IPS-15b (cell line): ENCODE measurements around the gene RNF222.
"Not testable (repeated sequence)": the region's sequence is repeated elsewhere in the genome, so short reads cannot be mapped to it uniquely, and the experiment has no call there.

Source experiments
- H3K27me3 ChIP-seq: one replicate; pipeline ENCODE4 v1.6.1; 2013; ENCODE audit warnings: low read length; ENCODE audit not compliant: control insufficient read depth, insufficient read depth
- H3K36me3 ChIP-seq: one replicate; pipeline ENCODE4 v1.6.1; 2013; ENCODE audit warnings: low read length; ENCODE audit not compliant: control insufficient read depth, insufficient read depth
- H3K4me1 ChIP-seq: one replicate; pipeline ENCODE4 v1.6.1; 2013; ENCODE audit warnings: mild to moderate bottlenecking, low read length; ENCODE audit not compliant: control insufficient read depth, insufficient read depth
- H3K4me3 ChIP-seq: one replicate; pipeline ENCODE4 v1.5.1; 2013; ENCODE audit warnings: low read depth, low read length
- H3K9ac ChIP-seq: one replicate; pipeline ENCODE4 v1.6.1; 2013; ENCODE audit warnings: low read depth, mild to moderate bottlenecking, low read length
- H3K9me3 ChIP-seq: one replicate; pipeline ENCODE4 v1.6.1; 2013; ENCODE audit warnings: mild to moderate bottlenecking, low read length; ENCODE audit not compliant: control insufficient read depth, insufficient read depth

RNF222 gene

DNA sequence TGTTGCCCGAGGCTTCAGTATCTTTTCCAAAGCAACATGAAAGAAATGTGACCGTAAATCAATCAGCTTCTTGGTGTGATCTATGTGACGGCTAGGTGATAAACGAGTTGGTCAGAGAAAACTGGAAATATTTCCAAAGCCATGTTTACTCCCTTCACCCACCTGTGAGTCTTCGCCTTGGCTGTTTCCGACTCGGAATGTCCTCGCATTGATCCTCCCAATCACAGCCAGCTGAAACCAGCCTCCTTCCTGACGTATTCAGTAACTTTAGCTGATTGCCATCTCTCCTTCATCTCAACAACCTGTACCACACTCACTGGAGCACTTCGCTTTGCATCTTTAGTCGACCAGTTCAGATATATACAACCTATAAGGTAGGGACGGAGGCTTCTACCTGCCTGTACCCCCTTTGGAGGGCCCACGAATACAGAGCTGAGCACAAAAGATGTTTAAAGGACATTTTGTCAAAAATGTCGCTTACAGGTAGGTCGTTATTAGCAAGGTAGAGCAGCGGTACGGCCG lies 21.8 kb downstream of the RNF222 start:
- Histone ChIP-seq H3K4me3 (peak overlapping the region; percentile 84), H3K27me3 (no peaks in the 10 kb centered on the region), H3K9me3 (no peaks in the 10 kb centered on the region), H3K36me3 (peaks cover 32% of the 10 kb centered on the region), H3K4me1 (peaks cover 8% of the 10 kb centered on the region), H3K9ac (peak overlapping the region; percentile 82)

DNA sequence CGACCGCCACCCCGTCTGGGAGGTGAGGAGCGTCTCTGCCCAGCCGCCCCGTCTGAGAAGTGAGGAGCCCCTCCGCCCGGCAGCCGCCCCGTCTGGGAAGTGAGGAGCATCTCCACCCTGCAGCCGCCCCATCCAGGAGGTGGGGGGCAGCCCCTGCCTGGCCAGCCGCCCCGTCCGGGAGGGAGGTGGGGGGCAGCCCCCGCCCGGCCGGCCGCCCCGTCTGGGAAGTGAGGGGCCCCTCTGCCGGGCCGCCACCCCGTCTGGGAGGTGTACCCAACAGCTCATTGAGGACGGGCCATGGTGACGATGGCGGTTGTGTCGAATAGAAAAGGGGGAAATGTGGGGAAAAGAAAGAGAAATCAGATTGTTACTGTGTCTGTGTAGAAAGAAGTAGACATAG lies 23.8 kb downstream of the RNF222 start:
- H3K27me3 ChIP-seq, H3K4me3 ChIP-seq, H3K4me1 ChIP-seq, H3K9me3 ChIP-seq, H3K9ac ChIP-seq: not testable (repeated sequence)
- peaks cover 21% of the 10 kb centered on the region for H3K36me3 ChIP-seq

DNA sequence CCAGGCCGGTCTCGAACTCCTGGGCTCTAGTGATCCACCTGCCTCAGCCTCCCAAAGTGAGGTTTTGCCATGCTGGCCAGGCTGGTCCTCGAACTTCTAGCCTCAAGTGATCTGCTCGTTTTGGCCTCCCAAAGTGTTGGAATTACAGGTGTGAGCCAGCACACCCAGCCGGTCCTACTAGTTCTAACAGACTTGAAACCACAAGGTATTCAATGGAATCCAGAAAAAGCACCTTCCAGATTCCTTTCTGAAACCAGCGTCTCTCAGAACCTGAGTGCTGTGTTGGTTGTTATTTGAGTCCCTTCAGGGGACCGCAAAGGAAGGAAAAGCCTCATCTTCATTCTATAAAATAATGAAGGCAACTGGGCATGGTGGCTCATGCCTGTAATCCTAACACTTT lies 25.2 kb downstream of the RNF222 start:
- Histone ChIP-seq H3K9me3 (no peaks in the 10 kb centered on the region), H3K4me1 (no peaks in the 10 kb centered on the region), H3K4me3 (no peak overlapping the region), H3K36me3 (peaks cover 7% of the 10 kb centered on the region), H3K27me3 (no peaks in the 10 kb centered on the region), H3K9ac (no peak overlapping the region)

GRCh38 chr17:8371786-8372185 lies 25.8 kb downstream of the RNF222 start:
- Histone ChIP-seq H3K9ac (no peak overlapping the region), H3K4me3 (no peak overlapping the region), H3K4me1 (no peaks in the 10 kb centered on the region), H3K27me3 (no peaks in the 10 kb centered on the region), H3K9me3 (no peaks in the 10 kb centered on the region), H3K36me3 (peaks cover 7% of the 10 kb centered on the region)

GRCh38 chr17:8369944-8370343 lies 27.7 kb downstream of the RNF222 start:
- Histone ChIP-seq H3K4me3 (no peak overlapping the region), H3K9ac (no peak overlapping the region), H3K4me1 (no peaks in the 10 kb centered on the region), H3K9me3 (no peaks in the 10 kb centered on the region), H3K36me3 (peaks cover 7% of the 10 kb centered on the region), H3K27me3 (no peaks in the 10 kb centered on the region)

GRCh38 chr17:8368193-8368592 lies 29.4 kb downstream of the RNF222 start:
- Histone ChIP-seq H3K9me3 (no peaks in the 10 kb centered on the region), H3K4me3 (no peak overlapping the region), H3K36me3 (peaks cover 7% of the 10 kb centered on the region), H3K9ac (no peak overlapping the region), H3K4me1 (no peaks in the 10 kb centered on the region), H3K27me3 (no peaks in the 10 kb centered on the region)

GRCh38 chr17:8366231-8366630 lies 31.4 kb downstream of the RNF222 start:
- no peaks in the 10 kb centered on the region for H3K4me1 ChIP-seq
- H3K27me3 ChIP-seq, result no peaks in the 10 kb centered on the region
- no peak overlapping the region for H3K4me3 ChIP-seq
- H3K9me3 ChIP-seq, result no peaks in the 10 kb centered on the region
- no peak overlapping the region for H3K9ac ChIP-seq
- H3K36me3 ChIP-seq, result peaks cover 7% of the 10 kb centered on the region

- peaks cover 7% of the 10 kb centered on the region for H3K36me3 ChIP-seq
- H3K4me1 ChIP-seq, result no peaks in the 10 kb centered on the region
- no peak overlapping the region for H3K9ac ChIP-seq
- no peaks in the 10 kb centered on the region for H3K9me3 ChIP-seq
- no peak overlapping the region for H3K4me3 ChIP-seq
- H3K27me3 ChIP-seq, result no peaks in the 10 kb centered on the region
Measured at GRCh38 chr17:8365143-8365542, 32.5 kb downstream of the RNF222 start.

GRCh38 chr17:8362651-8363332 lies 34.8 kb downstream of the RNF222 start:
- peaks cover 7% of the 10 kb centered on the region for H3K4me1 ChIP-seq
- H3K9me3 ChIP-seq, result no peaks in the 10 kb centered on the region
- H3K36me3 ChIP-seq, result no peaks in the 10 kb centered on the region
- H3K9ac ChIP-seq, result no peak overlapping the region
- H3K27me3 ChIP-seq, result no peaks in the 10 kb centered on the region
- no peak overlapping the region for H3K4me3 ChIP-seq

- peaks cover 7% of the 10 kb centered on the region for H3K4me1 ChIP-seq
- no peaks in the 10 kb centered on the region for H3K27me3 ChIP-seq
- no peaks in the 10 kb centered on the region for H3K36me3 ChIP-seq
- H3K4me3 ChIP-seq, result no peak overlapping the region
- no peaks in the 10 kb centered on the region for H3K9me3 ChIP-seq
- H3K9ac ChIP-seq, result no peak overlapping the region
Measured at GRCh38 chr17:8360751-8361150, 36.9 kb downstream of the RNF222 start.

- no peaks in the 10 kb centered on the region for H3K9me3 ChIP-seq
- peaks cover 7% of the 10 kb centered on the region for H3K4me1 ChIP-seq
- H3K9ac ChIP-seq, result no peak overlapping the region
- H3K36me3 ChIP-seq, result no peaks in the 10 kb centered on the region
- no peaks in the 10 kb centered on the region for H3K27me3 ChIP-seq
- H3K4me3 ChIP-seq, result no peak overlapping the region
Measured at GRCh38 chr17:8360260-8360659, 37.4 kb downstream of the RNF222 start.

- Histone ChIP-seq H3K4me3 (no peak overlapping the region), H3K36me3 (no peaks in the 10 kb centered on the region), H3K9ac (no peak overlapping the region), H3K27me3 (no peaks in the 10 kb centered on the region), H3K4me1 (peaks cover 7% of the 10 kb centered on the region), H3K9me3 (no peaks in the 10 kb centered on the region)
Measured at GRCh38 chr17:8359769-8360168, 37.9 kb downstream of the RNF222 start.
